Muscle of leg (tissue), 11 donors: ENCODE measurements around the gene HYDIN. TPM values are rescaled to one million over a fixed set of nuclear protein-coding genes. Genes with fewer than 3 reads are reported as not detected.
"Not testable (repeated sequence)": the region's sequence is repeated elsewhere in the genome, so short reads cannot be mapped to it uniquely, and the experiment has no call there.

Source experiments
- DNase-seq: peaks from one replicate; pipeline ENCODE4 v3.0.0; 2013
- H3K27ac ChIP-seq: one replicate; pipeline ENCODE4 v1.5.1; 2013; ENCODE audit warnings: mild to moderate bottlenecking, low read length, control low read depth
- H3K27me3 ChIP-seq: one replicate; pipeline ENCODE4 v1.6.1; 2013; ENCODE audit warnings: low read length; ENCODE audit not compliant: control insufficient read depth, insufficient read depth
- H3K36me3 ChIP-seq: one replicate; pipeline ENCODE4 v1.6.1; 2013; ENCODE audit warnings: low read length; ENCODE audit not compliant: control insufficient read depth, insufficient read depth
- H3K4me1 ChIP-seq: one replicate; pipeline ENCODE4 v1.6.1; 2013; ENCODE audit warnings: low read length; ENCODE audit not compliant: control insufficient read depth, insufficient read depth
- H3K4me3 ChIP-seq: one replicate; pipeline ENCODE4 v1.5.1; 2013; ENCODE audit warnings: low read length, control low read depth
- H3K9me3 ChIP-seq: replicated peaks from 2 replicates; pipeline ENCODE4 v1.6.1; 2013; ENCODE audit warnings: low read depth, low read length; ENCODE audit not compliant: control insufficient read depth
- WGBS: methylation state at CpG from one replicate; pipeline ENCODE4 v1.1.5; 2013; ENCODE audit warnings: missing lambda C conversion rate; ENCODE audit not compliant: insufficient coverage; 5-methylcytosine and 5-hydroxymethylcytosine counted together
- polyA plus RNA-seq, 8 donors: library from polyadenylated mRNA; unstranded; fragments of 120-200 nt; gene quantifications; one replicate each; pipeline versions ENCODE4 v1.2.1 to v1.2.3, GENCODE V29; 2013; ENCODE audit warnings: inconsistent platforms in 1 of 8, low replicate concordance in 1 of 8; ENCODE audit not compliant: insufficient read length in 8 of 8, insufficient read depth in 1 of 8
- total RNA-seq: library from RNA; stranded (reverse); fragments of 120-200 nt; gene quantifications from one replicate; pipeline ENCODE4 v1.2.4, GENCODE V29; 2013

Gene HYDIN
- total and polyA plus RNA-seq, 9 donors, result 0.57 to 3.2 (median 1.5) TPM

GRCh38 chr16:70953824-70954223 lies 276.7 kb downstream of the HYDIN start:
- WGBS, result no CpG with 5 or more reads among the region's 5 CpGs
- H3K27me3 ChIP-seq, DNase-seq, H3K4me1 ChIP-seq, H3K27ac ChIP-seq, H3K4me3 ChIP-seq, H3K9me3 ChIP-seq, H3K36me3 ChIP-seq: not testable (repeated sequence)

GRCh38 chr16:70943551-70943950 lies 287.0 kb downstream of the HYDIN start:
- 39% methylated on average over 5 of the region's 15 CpGs for WGBS
- not testable (repeated sequence) for H3K4me1 ChIP-seq, H3K27me3 ChIP-seq, H3K27ac ChIP-seq, DNase-seq, H3K4me3 ChIP-seq, H3K36me3 ChIP-seq, H3K9me3 ChIP-seq

GRCh38 chr16:70939690-70940359 lies 290.7 kb downstream of the HYDIN start:
- H3K4me1 ChIP-seq, DNase-seq, H3K4me3 ChIP-seq, H3K9me3 ChIP-seq, H3K27me3 ChIP-seq, H3K27ac ChIP-seq, H3K36me3 ChIP-seq: not testable (repeated sequence)
- no CpG with 5 or more reads among the region's 7 CpGs for WGBS

GRCh38 chr16:70936781-70937525 lies 293.6 kb downstream of the HYDIN start:
- not testable (repeated sequence) for H3K27ac ChIP-seq, H3K9me3 ChIP-seq, H3K4me1 ChIP-seq, H3K36me3 ChIP-seq, H3K27me3 ChIP-seq, H3K4me3 ChIP-seq
- DNase-seq, result peak; percentile 1
- no CpG with 5 or more reads among the region's 12 CpGs for WGBS

DNA sequence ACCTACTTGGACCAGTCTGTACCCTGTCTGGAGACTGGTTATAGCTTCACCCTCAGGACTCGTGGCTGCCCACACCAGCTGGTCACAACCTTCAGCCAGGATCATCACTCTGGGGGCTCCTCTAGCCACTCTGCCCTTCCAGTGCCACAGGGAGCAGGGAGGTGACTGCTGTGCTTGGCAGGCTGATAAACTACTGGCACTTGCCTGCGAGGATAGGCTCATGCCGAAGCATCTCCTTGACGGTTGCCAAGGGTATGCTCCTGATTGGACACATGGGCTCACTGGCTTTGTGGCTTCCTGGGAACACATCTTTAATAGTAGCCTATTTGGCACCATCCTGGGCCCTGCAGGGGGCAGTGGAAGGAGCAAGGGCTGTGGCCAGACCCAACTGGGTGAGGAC lies 295.2 kb downstream of the HYDIN start:
- not testable (repeated sequence) for H3K27ac ChIP-seq, H3K4me3 ChIP-seq, H3K36me3 ChIP-seq, H3K9me3 ChIP-seq, DNase-seq, H3K4me1 ChIP-seq, H3K27me3 ChIP-seq
- no CpG with 5 or more reads among the region's 4 CpGs for WGBS

GRCh38 chr16:70933746-70934145 lies 296.8 kb downstream of the HYDIN start:
- 58% methylated on average over 3 of the region's 8 CpGs for WGBS
- H3K9me3 ChIP-seq, H3K4me3 ChIP-seq: not testable (repeated sequence)

GRCh38 chr16:70930757-70931156 lies 299.8 kb downstream of the HYDIN start:
- not testable (repeated sequence) for H3K27ac ChIP-seq, H3K4me1 ChIP-seq, H3K4me3 ChIP-seq, H3K27me3 ChIP-seq, DNase-seq, H3K9me3 ChIP-seq, H3K36me3 ChIP-seq

More at GRCh38 chr16:70933746-70934145, 296.8 kb downstream of the HYDIN start:
- DNase-seq, H3K27ac ChIP-seq, H3K4me1 ChIP-seq, H3K27me3 ChIP-seq, H3K36me3 ChIP-seq: not testable (repeated sequence)

GRCh38 chr16:70922164-70922563 lies 308.4 kb downstream of the HYDIN start:
- H3K4me3 ChIP-seq, H3K4me1 ChIP-seq, H3K27me3 ChIP-seq, H3K27ac ChIP-seq, H3K9me3 ChIP-seq, H3K36me3 ChIP-seq: not testable (repeated sequence)
- peak; percentile 56 for DNase-seq
- no CpG with 5 or more reads among the region's 6 CpGs for WGBS

GRCh38 chr16:70920661-70921060 lies 309.9 kb downstream of the HYDIN start:
- H3K4me1 ChIP-seq, H3K27me3 ChIP-seq, H3K4me3 ChIP-seq, H3K36me3 ChIP-seq, DNase-seq, H3K9me3 ChIP-seq, H3K27ac ChIP-seq: not testable (repeated sequence)
- 88% methylated on average over 18 of the region's 22 CpGs for WGBS

DNA sequence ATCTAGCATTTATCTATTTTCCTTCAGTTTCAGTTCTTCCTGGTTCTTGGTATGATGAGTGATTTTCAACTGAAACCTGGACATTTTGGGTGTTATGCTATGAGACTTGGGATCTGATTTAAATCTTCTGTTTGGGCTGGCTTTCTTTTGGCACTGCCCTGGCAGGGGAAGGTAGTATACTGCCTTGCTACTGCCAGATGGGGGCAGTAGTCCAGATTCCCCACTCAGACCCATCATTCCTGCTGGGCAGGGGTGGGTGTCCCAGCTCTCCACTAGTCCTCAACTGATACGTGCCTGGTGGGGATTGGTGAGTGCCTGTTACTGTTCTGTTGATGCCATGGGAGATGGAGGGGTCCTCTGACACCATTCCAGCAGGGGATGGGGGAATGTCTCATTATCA lies 342.3 kb downstream of the HYDIN start:
- H3K27me3 ChIP-seq, H3K27ac ChIP-seq, H3K4me3 ChIP-seq, DNase-seq, H3K36me3 ChIP-seq, H3K4me1 ChIP-seq, H3K9me3 ChIP-seq: not testable (repeated sequence)
- no CpG with 5 or more reads among the region's 1 CpG for WGBS
